A549 treated with RU486 at 1 μM for 4 hours (cell line): ENCODE data around the gene PLA2G4B. TPM values are rescaled to one million over a fixed set of nuclear protein-coding genes. Genes with fewer than 3 reads are reported as not detected.

ENCODE experiments used
- total RNA-seq: library from RNA; stranded (reverse); fragments of 200-300 nt; extraction: Qiagen RNA extraction; gene quantifications from 5 replicates; pipeline ENCODE4 v1.2.3, GENCODE V29; 2022; ENCODE audit warnings: low read depth

Gene PLA2G4B, protein sequence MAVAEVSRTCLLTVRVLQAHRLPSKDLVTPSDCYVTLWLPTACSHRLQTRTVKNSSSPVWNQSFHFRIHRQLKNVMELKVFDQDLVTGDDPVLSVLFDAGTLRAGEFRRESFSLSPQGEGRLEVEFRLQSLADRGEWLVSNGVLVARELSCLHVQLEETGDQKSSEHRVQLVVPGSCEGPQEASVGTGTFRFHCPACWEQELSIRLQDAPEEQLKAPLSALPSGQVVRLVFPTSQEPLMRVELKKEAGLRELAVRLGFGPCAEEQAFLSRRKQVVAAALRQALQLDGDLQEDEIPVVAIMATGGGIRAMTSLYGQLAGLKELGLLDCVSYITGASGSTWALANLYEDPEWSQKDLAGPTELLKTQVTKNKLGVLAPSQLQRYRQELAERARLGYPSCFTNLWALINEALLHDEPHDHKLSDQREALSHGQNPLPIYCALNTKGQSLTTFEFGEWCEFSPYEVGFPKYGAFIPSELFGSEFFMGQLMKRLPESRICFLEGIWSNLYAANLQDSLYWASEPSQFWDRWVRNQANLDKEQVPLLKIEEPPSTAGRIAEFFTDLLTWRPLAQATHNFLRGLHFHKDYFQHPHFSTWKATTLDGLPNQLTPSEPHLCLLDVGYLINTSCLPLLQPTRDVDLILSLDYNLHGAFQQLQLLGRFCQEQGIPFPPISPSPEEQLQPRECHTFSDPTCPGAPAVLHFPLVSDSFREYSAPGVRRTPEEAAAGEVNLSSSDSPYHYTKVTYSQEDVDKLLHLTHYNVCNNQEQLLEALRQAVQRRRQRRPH
- 1.00 to 2.3 TPM (median 1.6 TPM) in 5 replicates for total RNA-seq

DNA sequence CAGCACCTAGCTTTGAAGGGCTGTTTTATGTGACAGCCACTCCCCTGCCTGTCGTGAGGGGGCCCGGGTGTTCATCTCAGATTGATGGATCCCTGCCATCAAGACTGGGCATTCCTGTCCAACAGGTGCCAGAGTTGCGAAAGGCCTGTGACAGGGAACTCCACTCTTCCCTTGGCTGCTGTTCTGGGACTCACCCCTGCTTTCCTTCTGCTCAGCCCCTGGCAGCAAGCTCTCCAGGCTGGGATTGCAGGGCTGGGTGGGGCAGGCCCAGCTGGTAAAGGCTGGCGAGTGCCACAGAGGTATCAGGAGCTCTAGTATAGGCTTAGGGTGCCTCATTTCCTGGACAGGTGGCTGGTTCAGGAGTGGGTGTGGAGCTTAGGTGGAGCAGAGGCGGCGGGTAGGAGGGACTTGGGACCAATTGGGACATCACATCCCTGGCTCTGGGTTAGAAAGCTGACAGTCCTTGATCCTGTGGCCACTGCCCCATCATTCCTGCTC, at the start of gene PLA2G4B:
Gene PLA2G4B (plus strand): TSS at position 448 of the 498 bp plus-strand sequence. CDS start 67 bp downstream, outside the sequence.

DNA sequence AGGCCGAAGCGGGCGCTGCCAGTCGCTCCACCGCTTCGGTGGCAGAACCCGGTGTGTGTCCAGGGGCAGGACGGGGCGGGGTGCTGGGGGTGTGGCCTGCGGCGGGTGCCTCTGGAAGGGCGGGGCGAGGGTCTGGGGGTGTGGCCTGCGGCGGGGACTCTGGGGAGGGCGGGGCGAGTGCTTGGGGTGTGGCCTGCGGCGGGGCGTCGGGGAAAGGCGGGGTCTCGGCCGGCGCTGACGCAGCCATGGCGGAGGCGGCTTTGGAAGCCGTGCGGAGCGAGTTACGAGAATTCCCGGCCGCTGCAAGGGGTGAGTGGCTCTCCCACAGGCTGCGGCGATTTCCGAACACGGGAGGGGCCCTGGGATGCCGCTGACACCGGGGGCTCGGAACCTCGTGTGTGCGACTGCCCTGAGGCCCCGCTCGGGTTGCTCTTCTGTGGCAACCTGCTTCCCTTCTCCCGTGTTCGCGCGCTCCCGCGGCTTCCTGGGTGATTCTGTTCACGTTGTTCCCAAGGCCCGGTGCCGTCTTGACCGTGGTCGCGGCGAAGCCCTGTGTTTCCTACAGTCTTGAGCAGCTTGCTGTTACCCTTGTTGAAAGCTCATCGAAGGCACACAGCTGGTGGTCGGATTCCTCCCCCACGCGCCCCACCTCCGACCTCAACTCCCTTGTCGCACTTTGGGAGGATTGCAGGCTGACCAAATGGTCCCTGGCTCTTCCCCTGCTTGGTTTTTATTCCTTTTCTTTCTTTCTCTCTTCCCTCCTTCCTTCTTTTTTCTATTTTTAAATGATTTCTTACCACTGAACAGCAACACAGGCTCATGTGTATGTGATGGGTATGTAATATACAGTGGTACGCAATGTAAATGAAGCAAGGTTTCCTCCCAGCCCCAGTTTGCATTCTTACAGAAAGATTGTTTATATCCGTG, 10.5 kb upstream of the PLA2G4B start, which contains the start of gene JMJD7:
Gene JMJD7 (plus strand): TSS at position 213 of the 927 bp plus-strand sequence. CDS start 33 bp downstream, at position 246.

DNA sequence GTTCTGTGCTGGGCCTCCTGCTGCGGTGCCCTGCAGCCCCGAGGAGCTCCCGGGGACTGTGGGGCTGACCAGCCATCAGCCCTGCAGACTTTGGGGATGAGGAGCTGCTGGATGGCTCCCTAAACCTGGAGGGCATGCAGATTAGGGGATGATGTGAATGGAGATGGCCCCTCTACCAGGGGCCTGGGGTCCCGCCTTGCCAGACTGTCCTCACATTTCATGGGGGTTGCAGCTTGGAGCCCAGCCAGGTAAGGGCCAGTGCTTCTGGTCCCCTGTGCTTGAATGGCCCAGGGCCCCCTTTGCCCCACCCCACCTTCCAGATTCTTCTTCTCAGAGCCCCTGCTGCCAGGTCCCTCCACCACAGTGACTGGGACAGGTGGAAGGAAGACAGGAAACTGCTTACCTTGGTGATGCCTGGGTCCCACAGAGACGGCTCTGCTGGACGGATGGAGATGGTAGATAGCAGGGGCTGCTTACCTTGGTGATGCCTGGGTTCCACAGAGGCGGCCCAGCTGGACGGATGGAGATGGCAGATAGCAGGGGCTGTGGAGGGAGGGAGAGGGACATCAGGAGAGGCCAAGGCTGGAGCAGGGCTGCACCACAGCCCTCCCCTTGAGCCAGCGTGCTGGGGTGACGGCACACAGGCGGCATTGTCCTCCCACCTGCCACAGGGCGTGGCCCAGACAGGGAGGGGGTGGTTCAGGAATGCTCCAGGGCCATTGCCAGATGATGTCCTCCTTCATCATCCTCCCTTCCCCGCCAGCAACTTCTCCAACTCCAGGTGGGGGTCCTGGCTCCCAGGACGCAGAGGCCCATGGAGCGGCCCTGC, 55.0 kb downstream of the PLA2G4B start, which contains the start of gene SPTBN5:
Gene SPTBN5 (minus strand): TSS at position 632 of the 829 bp plus-strand sequence. CDS start 556 bp downstream, at position 76.

Other genes with a start within 250 kb of the PLA2G4B start
- gene MGA, start 178.4 kb upstream of the PLA2G4B start, total RNA-seq, result 5.2 to 8.6 TPM (median 6.9 TPM) in 5 replicates
- 3.1 to 5.3 TPM (median 3.8 TPM) in 5 replicates for gene MAPKBP1, start 64.4 kb upstream of the PLA2G4B start, total RNA-seq
- 2.4 to 4.3 TPM (median 3.0 TPM) in 5 replicates for gene JMJD7, start 10.8 kb upstream of the PLA2G4B start, total RNA-seq
- gene SPTBN5, start 55.2 kb downstream of the PLA2G4B start, total RNA-seq, result 0.08 to 0.32 TPM (median 0.22 TPM) in 5 replicates
- 10.5 to 13.9 TPM (median 13.0 TPM) in 5 replicates for gene EHD4, start 133.7 kb downstream of the PLA2G4B start, total RNA-seq
- not detected in 5 replicates for gene PLA2G4E, start 182.2 kb downstream of the PLA2G4B start, total RNA-seq